IMR-90 (cell line): ENCODE data around the gene PTPN22. TPM values are rescaled to one million over a fixed set of nuclear protein-coding genes. Genes with fewer than 3 reads are reported as not detected.

Experiments used
- ATAC-seq: fragments of 200-7000 bp; cut with Tn5 transposase; 2 replicates; pipeline ENCODE4 v1.9.1; 2020; ENCODE audit warnings: low read depth, mild to moderate bottlenecking, moderate library complexity
- BruUV-seq: library from RNA; stranded (reverse); fragments of 400-500 nt; replicated peaks from 2 replicates; lab custom pipeline; 2021; lab: Mats Ljungman, UMichigan
- CTCF ChIA-PET: fragments of 300-600 bp; formaldehyde crosslinking; extraction: SDS; loops from one replicate; lab custom pipeline; 2021; ENCODE audit warnings: antibody characterized with exemption; lab: Yijun Ruan, JAX
- POLR2A ChIA-PET: fragments of 300-600 bp; sonication (Branson Sonifier 250); formaldehyde crosslinking; loops from one replicate; lab custom pipeline; 2022; ENCODE audit warnings: antibody characterized with exemption; ENCODE audit not compliant: unreplicated experiment; lab: Charles Lee
- DNase-seq: peaks from one replicate; pipeline ENCODE4 v3.0.0; 2013
- H2AFZ ChIP-seq: replicated peaks from 2 replicates; pipeline ENCODE3; 2013; ENCODE audit warnings: low read length, mild to moderate bottlenecking; ENCODE audit not compliant: poor library complexity
- H2AK5ac ChIP-seq: 2 replicates; pipeline ENCODE4 v1.6.1; 2013; ENCODE audit warnings: low read depth, low read length, inconsistent platforms
- H2AK9ac ChIP-seq: replicated peaks from 2 replicates; pipeline ENCODE3; 2013; ENCODE audit warnings: mild to moderate bottlenecking, low read depth, low read length, moderate library complexity; ENCODE audit not compliant: poor library complexity
- H2BK120ac ChIP-seq: 2 replicates; pipeline ENCODE4 v1.6.1; 2013; ENCODE audit warnings: low read depth, low read length, inconsistent platforms
- H2BK15ac ChIP-seq: 3 replicates; pipeline ENCODE4 v1.6.1; 2013; ENCODE audit warnings: low read depth, low read length, inconsistent platforms
- H2BK20ac ChIP-seq: 2 replicates; pipeline ENCODE4 v1.6.1; 2013; ENCODE audit warnings: low read depth, mild to moderate bottlenecking, inconsistent platforms, low read length, moderate library complexity
- H2BK5ac ChIP-seq: 2 replicates; pipeline ENCODE4 v1.6.1; 2013; ENCODE audit warnings: mild to moderate bottlenecking, low read depth, low read length, inconsistent platforms; ENCODE audit not compliant: poor library complexity, severe bottlenecking
- H3K14ac ChIP-seq: replicated peaks from 2 replicates; pipeline ENCODE4 v1.6.1; 2013; ENCODE audit warnings: low read depth, low read length, inconsistent platforms
- H3K18ac ChIP-seq: 2 replicates; pipeline ENCODE4 v1.6.1; 2013; ENCODE audit warnings: low read depth, low read length, control low read depth
- H3K23ac ChIP-seq: 2 replicates; pipeline ENCODE4 v1.6.1; 2013; ENCODE audit warnings: low read depth, low read length, inconsistent platforms
- H3K27ac ChIP-seq: 2 replicates; pipeline ENCODE4 v1.5.1; 2013; ENCODE audit warnings: mild to moderate bottlenecking, control low read depth, low read length; ENCODE audit not compliant: insufficient read depth
- H3K27me3 ChIP-seq: 2 replicates; pipeline ENCODE4 v1.6.1; 2013; ENCODE audit warnings: low read length; ENCODE audit not compliant: control insufficient read depth, insufficient read depth
- H3K36me3 ChIP-seq: 2 replicates; pipeline ENCODE4 v1.6.1; 2013; ENCODE audit warnings: low read length, mixed read lengths; ENCODE audit not compliant: control insufficient read depth, insufficient read depth
- H3K4ac ChIP-seq: 2 replicates; pipeline ENCODE4 v1.6.1; 2013; ENCODE audit warnings: low read depth, low read length, inconsistent platforms
- H3K4me1 ChIP-seq: 2 replicates; pipeline ENCODE4 v1.6.1; 2013; ENCODE audit warnings: low read length, mixed read lengths; ENCODE audit not compliant: control insufficient read depth, insufficient read depth
- H3K4me2 ChIP-seq: 2 replicates; pipeline ENCODE4 v1.6.1; 2013; ENCODE audit warnings: low read depth, mild to moderate bottlenecking, control low read depth, low read length, moderate library complexity
- H3K4me3 ChIP-seq: 2 replicates; pipeline ENCODE4 v1.5.1; 2013; ENCODE audit warnings: low read depth, mild to moderate bottlenecking, control low read depth, low read length, moderate library complexity; ENCODE audit not compliant: insufficient read depth
- H3K56ac ChIP-seq: 2 replicates; pipeline ENCODE4 v1.6.1; 2013; ENCODE audit warnings: low read length, inconsistent platforms; ENCODE audit not compliant: insufficient read depth; ENCODE audit errors: extremely low read depth
- H3K79me1 ChIP-seq, 2 experiments: 2 replicates each; pipeline ENCODE4 v1.6.1; 2013; ENCODE audit warnings: low read length in 2 of 2, inconsistent platforms in 1 of 2, low read depth in 1 of 2
- H3K9ac ChIP-seq: 2 replicates; pipeline ENCODE4 v1.6.1; 2013; ENCODE audit warnings: low read depth, low read length, control low read depth
- H3K9me1 ChIP-seq: 2 replicates; pipeline ENCODE4 v1.6.1; 2013; ENCODE audit warnings: low read length, inconsistent platforms; ENCODE audit not compliant: insufficient read depth
- H3K9me3 ChIP-seq: 2 replicates; pipeline ENCODE4 v1.6.1; 2013; ENCODE audit warnings: low read length; ENCODE audit not compliant: control insufficient read depth, insufficient read depth
- H4K20me1 ChIP-seq: 2 replicates; pipeline ENCODE4 v1.6.1; 2013; ENCODE audit warnings: low read length, inconsistent platforms; ENCODE audit not compliant: insufficient read depth
- H4K5ac ChIP-seq: 2 replicates; pipeline ENCODE4 v1.6.1; 2013; ENCODE audit warnings: mild to moderate bottlenecking, low read depth, low read length, control low read depth
- H4K8ac ChIP-seq, 2 experiments: 2 replicates each; pipeline ENCODE4 v1.6.1; 2013; ENCODE audit warnings: low read depth in 2 of 2, low read length in 2 of 2, control low read depth in 1 of 2, inconsistent platforms in 1 of 2
- H4K91ac ChIP-seq: 2 replicates; pipeline ENCODE4 v1.6.1; 2013; ENCODE audit warnings: low read depth, low read length, inconsistent platforms; ENCODE audit not compliant: insufficient read depth
- CHD1 ChIP-seq: IDR thresholded peaks from 2 replicates; pipeline ENCODE4 v1.6.1; 2012; ENCODE audit warnings: low read depth, low read length, improper control_type of control experiment
- CTCF ChIP-seq: conservative IDR thresholded peaks from 2 replicates; pipeline ENCODE4 v1.5.1; 2012; ENCODE audit warnings: mild to moderate bottlenecking, low read depth, low read length, improper control_type of control experiment
- MAZ ChIP-seq: IDR thresholded peaks from 2 replicates; pipeline ENCODE4 v1.6.1; 2012; ENCODE audit warnings: low read depth, mild to moderate bottlenecking, low read length, improper control_type of control experiment, moderate library complexity, borderline replicate concordance
- RAD21 ChIP-seq: IDR thresholded peaks from 2 replicates; pipeline ENCODE4 v1.6.1; 2012; ENCODE audit warnings: low read length, improper control_type of control experiment
- USF2 ChIP-seq: fragments of 150-350 bp; IDR thresholded peaks from 2 replicates; pipeline ENCODE4 v1.6.1; 2017; ENCODE audit warnings: mild to moderate bottlenecking, antibody characterized with exemption, low read length, low read depth
- dilution Hi-C: fragments of 300-500 bp; cut with HindIII; formaldehyde crosslinking; loops from one replicate; pipeline ENCODE4 v1.14.3; 2018; ENCODE audit warnings: low sequenced_read_pairs; ENCODE audit not compliant: unreplicated experiment
- in situ Hi-C: fragments of 300-500 bp; cut with MboI; formaldehyde crosslinking; loops from 3 replicates; pipeline ENCODE4 v1.14.3; 2019; ENCODE audit warnings: low sequenced_read_pairs, inconsistent platforms, mixed read lengths
- intact Hi-C: fragments of 100-400 bp; cut with micrococcal nuclease; formaldehyde crosslinking; loops from 2 replicates; pipeline ENCODE4 v1.10.0; 2022
- polyA plus RNA-seq, 3 experiments: library from polyadenylated mRNA; depleted of rRNA; stranded (reverse); fragments of >200 nt; gene quantifications; 2 replicates each; pipeline ENCODE4 v1.2.3, GENCODE V29; 2012; ENCODE audit warnings: low replicate concordance in 1 of 3
- total RNA-seq: library from RNA; depleted of rRNA; stranded (reverse); fragments of >200 nt; gene quantifications from 2 replicates; pipeline ENCODE4 v1.2.3, GENCODE V29; 2012
- TF ChIP-seq, protein P1 (sequence below): fragments of 150-350 bp; IDR thresholded peaks from 2 replicates; pipeline ENCODE4 v1.6.1; 2016; ENCODE audit warnings: low read depth, mild to moderate bottlenecking, low read length, moderate library complexity, borderline replicate concordance

The PTPN22 gene
- total and polyA plus RNA-seq, 2 of the 4 experiments (the other 2 are of a cell fraction), result 0.14 to 0.18 TPM

GRCh38 chr1:113899111-113899510 lies 27.6 kb upstream of the PTPN22 start:
- H3K36me3 ChIP-seq, result peaks cover 16% of the 10 kb centered on the region
- H3K56ac ChIP-seq, result no peak overlapping the region
- dilution Hi-C loops, result no loop called here
- no peak overlapping the region for H2AK5ac ChIP-seq
- H4K5ac ChIP-seq, result no peak overlapping the region
- H3K27me3 ChIP-seq, result no peaks in the 10 kb centered on the region
- intact Hi-C loops, result no loop called here
- no peak overlapping the region for H3K4me3 ChIP-seq
- H2BK5ac ChIP-seq, result no peak overlapping the region
- in situ Hi-C loops, result no loop called here
- H3K4me2 ChIP-seq, result no peak overlapping the region
- H3K9ac ChIP-seq, result no peak overlapping the region
- TF ChIP-seq CTCF (no peak), CHD1 (no peak), RAD21 (no peak), USF2 (no peak), MAZ (no peak)
- TF ChIP-seq, protein P1, sequence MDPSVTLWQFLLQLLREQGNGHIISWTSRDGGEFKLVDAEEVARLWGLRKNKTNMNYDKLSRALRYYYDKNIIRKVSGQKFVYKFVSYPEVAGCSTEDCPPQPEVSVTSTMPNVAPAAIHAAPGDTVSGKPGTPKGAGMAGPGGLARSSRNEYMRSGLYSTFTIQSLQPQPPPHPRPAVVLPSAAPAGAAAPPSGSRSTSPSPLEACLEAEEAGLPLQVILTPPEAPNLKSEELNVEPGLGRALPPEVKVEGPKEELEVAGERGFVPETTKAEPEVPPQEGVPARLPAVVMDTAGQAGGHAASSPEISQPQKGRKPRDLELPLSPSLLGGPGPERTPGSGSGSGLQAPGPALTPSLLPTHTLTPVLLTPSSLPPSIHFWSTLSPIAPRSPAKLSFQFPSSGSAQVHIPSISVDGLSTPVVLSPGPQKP, result no peak
- H2AFZ ChIP-seq, result no peak overlapping the region
- H4K20me1 ChIP-seq, result no peaks in the 10 kb centered on the region
- H2BK20ac ChIP-seq, result no peak overlapping the region
- H4K91ac ChIP-seq, result no peak overlapping the region
- no TSS peak for BruUV-seq
- DNase-seq (peak; percentile 23), ATAC-seq (peak; percentile 32; the same call in 1 of the 2 replicates)
- H2AK9ac ChIP-seq, result no peak overlapping the region
- no peak overlapping the region for H3K14ac ChIP-seq
- H2BK120ac ChIP-seq, result no peak overlapping the region
- H2BK15ac ChIP-seq, result no peak overlapping the region
- H3K23ac ChIP-seq, result no peak overlapping the region
- no peaks in the 10 kb centered on the region for H3K4me1 ChIP-seq
- H3K9me3 ChIP-seq, result no peaks in the 10 kb centered on the region
- H3K9me1 ChIP-seq, result no peaks in the 10 kb centered on the region
- POLR2A ChIA-PET, result no interaction called here
- CTCF ChIA-PET, result interaction anchor here (0.7 kb wide), 1 partner anchor 1182 kb away, joined by 3 read pairs; no protein-coding TSS in a partner anchor
- H3K79me1 ChIP-seq, result peaks cover 16 to 20% of the 10 kb centered on the region in 2 experiments
- H3K27ac ChIP-seq, result no peak overlapping the region
- H3K4ac ChIP-seq, result no peak overlapping the region
- no peak overlapping the region for H3K18ac ChIP-seq
- H4K8ac ChIP-seq, result no peak overlapping the region
